22Rv1 (cell line): ENCODE results near the gene GNL1.
A peak's percentile ranks its signal among the peaks of the same experiment; 100 is the strongest.
"Not testable (repeated sequence)": the region's sequence is repeated elsewhere in the genome, so short reads cannot be mapped to it uniquely, and the experiment has no call there.

Experiments
- H3K27ac ChIP-seq: fragments of 450-650 bp; 2 replicates; pipeline ENCODE4 v1.5.1; 2017
- CTCF ChIP-seq: fragments of 450-650 bp; IDR thresholded peaks from 2 replicates; pipeline ENCODE4 v1.5.1; 2017; ENCODE audit warnings: mild to moderate bottlenecking
- ZFX ChIP-seq: fragments of 450-650 bp; IDR thresholded peaks from 2 replicates; pipeline ENCODE4 v1.6.1; 2017; ENCODE audit warnings: antibody characterized with exemption, borderline replicate concordance

Gene GNL1

GRCh38 chr6:30521082-30521481 lies 35.2 kb downstream of the GNL1 start:
- H3K27ac ChIP-seq: not testable (repeated sequence)

GRCh38 chr6:30520522-30520921 lies 35.8 kb downstream of the GNL1 start:
- TF ChIP-seq ZFX (no peak), CTCF (no peak)
- no peak overlapping the region for H3K27ac ChIP-seq

- not testable (repeated sequence) for H3K27ac ChIP-seq
Observed at GRCh38 chr6:30518505-30519145, 37.7 kb downstream of the GNL1 start.

- not testable (repeated sequence) for H3K27ac ChIP-seq
Observed at GRCh38 chr6:30517767-30518504, 38.4 kb downstream of the GNL1 start.

GRCh38 chr6:30516754-30517076 lies 39.6 kb downstream of the GNL1 start:
- H3K27ac ChIP-seq: peak overlapping the region; percentile 73

GRCh38 chr6:30515944-30516753 lies 40.1 kb downstream of the GNL1 start:
- peak overlapping the region; percentile 73 for H3K27ac ChIP-seq
- TF ChIP-seq ZFX: no peak
- TF ChIP-seq CTCF: no peak

GRCh38 chr6:30515106-30515505 lies 41.2 kb downstream of the GNL1 start:
- TF ChIP-seq ZFX (no peak), CTCF (no peak)
- no peak overlapping the region for H3K27ac ChIP-seq

- H3K27ac ChIP-seq: no peak overlapping the region
- TF ChIP-seq CTCF (no peak), ZFX (no peak)
Observed at GRCh38 chr6:30513451-30513850, 42.8 kb downstream of the GNL1 start.

- no peak for TF ChIP-seq CTCF
- TF ChIP-seq ZFX: no peak
- H3K27ac ChIP-seq: no peak overlapping the region
Observed at GRCh38 chr6:30511169-30511546, 45.1 kb downstream of the GNL1 start.
